Nephron (organoid): Measurements from ENCODE around the gene NEU2.
"Not testable (repeated sequence)": the region's sequence is repeated elsewhere in the genome, so short reads cannot be mapped to it uniquely, and the experiment has no call there.

Experiments
- H3K27ac Mint-ChIP-seq, 3 experiments: 2 replicates each; pipeline ENCODE4 v1.8.0; 2020; ENCODE audit warnings: mixed read lengths in 3 of 3, mild to moderate bottlenecking in 2 of 3, moderate library complexity in 1 of 3
- H3K27me3 Mint-ChIP-seq: 2 replicates; pipeline ENCODE4 v1.8.0; 2021; ENCODE audit warnings: low read depth, mild to moderate bottlenecking, moderate library complexity, mixed read lengths
- H3K36me3 Mint-ChIP-seq: 2 replicates; pipeline ENCODE4 v1.8.0; 2020; ENCODE audit warnings: low read depth, mixed read lengths
- H3K4me1 Mint-ChIP-seq: 2 replicates; pipeline ENCODE4 v1.8.0; 2020; ENCODE audit warnings: mixed read lengths
- H3K4me3 Mint-ChIP-seq, 3 experiments: 2 replicates each; pipeline ENCODE4 v1.8.0; 2020; ENCODE audit warnings: mild to moderate bottlenecking in 3 of 3, mixed read lengths in 3 of 3, moderate library complexity in 2 of 3
- H3K9me3 Mint-ChIP-seq: 2 replicates; pipeline ENCODE4 v1.8.0; 2020; ENCODE audit warnings: mixed read lengths
- TF ChIP-seq, protein P1 (sequence below), 3 experiments: fragments of 200-600 bp; sonication (generic); IDR thresholded peaks; one replicate each; pipeline ENCODE4 v1.5.0; 2021; ENCODE audit warnings: antibody characterized with exemption in 3 of 3; ENCODE audit not compliant: unreplicated experiment in 3 of 3

The NEU2 gene

DNA sequence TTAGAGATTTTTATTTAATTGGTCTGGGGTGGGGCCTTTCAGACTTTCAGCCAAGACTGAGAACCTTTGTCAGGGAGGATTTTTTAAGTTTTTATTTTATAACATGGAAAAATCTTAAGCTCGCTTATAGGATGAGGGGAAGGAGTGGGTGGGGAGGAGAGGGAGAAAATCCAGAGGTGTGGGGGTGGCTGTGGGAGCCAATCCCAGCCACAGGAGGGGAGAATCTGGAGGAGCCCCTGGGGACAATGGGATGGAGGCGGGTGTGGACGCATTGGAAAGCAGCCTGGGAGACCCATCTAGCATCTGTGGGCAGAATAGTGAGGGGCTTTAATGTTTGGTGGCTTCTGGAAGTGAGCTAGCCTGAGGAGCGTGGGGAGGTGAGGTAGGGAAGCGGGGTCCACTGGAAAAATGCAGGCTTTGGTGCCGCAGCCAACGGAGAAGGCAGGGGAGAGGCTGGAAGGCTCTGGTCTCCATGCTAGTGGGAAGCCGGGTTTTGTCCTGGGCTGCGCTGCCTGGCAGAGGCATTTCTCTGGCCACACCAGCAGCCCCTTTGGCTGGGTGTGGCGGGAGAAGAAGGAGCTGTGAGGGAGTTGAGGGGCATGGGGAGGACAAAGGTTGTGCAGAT, 16.2 kb downstream of the NEU2 start:
- TF ChIP-seq, protein P1, sequence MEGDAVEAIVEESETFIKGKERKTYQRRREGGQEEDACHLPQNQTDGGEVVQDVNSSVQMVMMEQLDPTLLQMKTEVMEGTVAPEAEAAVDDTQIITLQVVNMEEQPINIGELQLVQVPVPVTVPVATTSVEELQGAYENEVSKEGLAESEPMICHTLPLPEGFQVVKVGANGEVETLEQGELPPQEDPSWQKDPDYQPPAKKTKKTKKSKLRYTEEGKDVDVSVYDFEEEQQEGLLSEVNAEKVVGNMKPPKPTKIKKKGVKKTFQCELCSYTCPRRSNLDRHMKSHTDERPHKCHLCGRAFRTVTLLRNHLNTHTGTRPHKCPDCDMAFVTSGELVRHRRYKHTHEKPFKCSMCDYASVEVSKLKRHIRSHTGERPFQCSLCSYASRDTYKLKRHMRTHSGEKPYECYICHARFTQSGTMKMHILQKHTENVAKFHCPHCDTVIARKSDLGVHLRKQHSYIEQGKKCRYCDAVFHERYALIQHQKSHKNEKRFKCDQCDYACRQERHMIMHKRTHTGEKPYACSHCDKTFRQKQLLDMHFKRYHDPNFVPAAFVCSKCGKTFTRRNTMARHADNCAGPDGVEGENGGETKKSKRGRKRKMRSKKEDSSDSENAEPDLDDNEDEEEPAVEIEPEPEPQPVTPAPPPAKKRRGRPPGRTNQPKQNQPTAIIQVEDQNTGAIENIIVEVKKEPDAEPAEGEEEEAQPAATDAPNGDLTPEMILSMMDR (IDR thresholded peaks at IDR 0.05; ENCODE audit: unreplicated experiment in 3 of 3) = no peak

DNA sequence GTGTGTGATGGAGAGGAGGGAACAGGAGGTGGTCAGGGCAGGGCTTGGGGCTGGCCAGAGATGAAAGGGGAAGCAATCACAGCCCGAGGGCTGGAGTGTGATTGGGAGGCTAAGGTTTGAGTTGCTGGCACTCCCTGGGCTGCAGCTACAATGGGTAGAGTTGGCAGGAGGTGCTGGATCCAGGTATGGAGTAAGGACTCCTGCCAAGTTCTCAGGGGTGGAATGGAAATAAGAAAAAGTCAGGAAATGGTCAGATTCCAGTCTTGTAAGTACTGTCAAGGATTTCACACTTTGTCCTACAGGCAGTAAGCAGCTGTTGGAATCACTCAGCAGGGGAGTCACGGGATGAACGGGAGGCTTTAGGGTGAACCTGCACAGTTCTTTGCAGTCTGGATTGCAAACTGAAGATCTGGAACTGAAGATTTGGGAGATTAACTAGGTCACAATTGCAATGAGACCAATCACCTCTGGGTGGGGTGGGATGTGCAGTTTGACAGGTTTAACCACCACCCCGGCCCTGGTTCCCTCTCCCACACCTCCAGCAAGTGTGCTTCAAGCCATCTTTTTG, 16.8 kb downstream of the NEU2 start:
- Mint-ChIP-seq H3K4me1 (peaks cover 21% of the 10 kb centered on the region), H3K27ac (peak overlapping the region in 2 of 3 experiments; percentile 16 to 48), H3K27me3 (peaks cover 30% of the 10 kb centered on the region), H3K9me3 (no peaks in the 10 kb centered on the region), H3K36me3 (no peaks in the 10 kb centered on the region), H3K4me3 (no peak overlapping the region)
- TF ChIP-seq, protein P1 (IDR thresholded peaks at IDR 0.05; ENCODE audit: unreplicated experiment in 3 of 3) = no peak

More for the DNA sequence above, 16.2 kb downstream of the NEU2 start:
- H3K27me3 Mint-ChIP-seq = peaks cover 26% of the 10 kb centered on the region
- H3K4me3 Mint-ChIP-seq = no peak overlapping the region
- H3K36me3 Mint-ChIP-seq = no peaks in the 10 kb centered on the region
- H3K9me3 Mint-ChIP-seq = no peaks in the 10 kb centered on the region
- H3K4me1 Mint-ChIP-seq = peaks cover 26% of the 10 kb centered on the region
- peak overlapping the region in 1 of 3 experiments; percentile 48 for H3K27ac Mint-ChIP-seq

DNA sequence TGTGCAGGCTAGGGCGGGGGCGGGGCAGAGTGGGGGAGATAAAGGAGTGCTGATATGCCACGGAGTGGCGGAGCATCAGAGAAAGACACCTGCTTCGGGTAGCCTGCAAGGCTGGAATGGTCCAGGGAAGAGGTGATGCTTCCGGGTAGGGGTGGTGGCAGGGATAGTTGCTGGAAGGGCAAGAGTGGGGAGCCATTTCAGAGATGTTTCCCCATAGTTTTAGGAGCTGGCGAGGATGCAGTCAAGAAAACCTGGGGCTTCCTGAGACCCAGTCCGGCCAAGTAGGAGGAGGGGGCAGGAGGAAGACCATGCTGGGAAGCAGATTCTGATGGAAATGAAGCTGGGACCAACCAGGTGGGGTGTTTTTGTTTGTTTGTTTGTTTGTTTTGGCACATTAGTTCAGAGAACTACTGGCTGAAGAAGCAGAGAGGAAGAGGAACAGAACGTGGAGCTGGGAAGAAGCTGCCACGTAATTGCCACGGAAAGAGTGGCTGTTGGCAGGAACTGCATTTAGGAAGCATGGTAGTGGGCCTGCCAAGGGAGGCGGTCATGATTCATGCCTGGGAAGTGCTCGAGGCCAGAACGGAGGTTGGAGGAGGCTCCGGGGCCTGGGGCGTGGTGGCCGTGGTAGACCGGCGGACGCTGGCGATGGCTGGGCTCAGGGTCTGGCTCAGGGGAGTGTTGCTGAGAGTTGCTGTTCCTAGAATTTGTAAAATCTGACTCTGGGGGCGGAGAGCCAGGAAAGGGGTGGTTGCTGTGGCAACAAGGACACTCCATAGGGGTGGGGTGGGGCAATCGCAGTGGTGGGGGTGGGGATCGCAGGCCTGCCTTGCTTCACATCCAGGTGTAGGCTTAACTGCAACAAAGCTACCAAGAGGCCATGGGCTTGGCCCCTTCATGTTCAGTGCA, 19.0 kb downstream of the NEU2 start:
- peaks cover 21% of the 10 kb centered on the region for H3K4me1 Mint-ChIP-seq
- peaks cover 35% of the 10 kb centered on the region for H3K27me3 Mint-ChIP-seq
- TF ChIP-seq, protein P1 (IDR thresholded peaks at IDR 0.05; ENCODE audit: unreplicated experiment in 3 of 3) = no peak
- H3K4me3 Mint-ChIP-seq = no peak overlapping the region
- H3K36me3 Mint-ChIP-seq = no peaks in the 10 kb centered on the region
- no peaks in the 10 kb centered on the region for H3K9me3 Mint-ChIP-seq
- no peak overlapping the region for H3K27ac Mint-ChIP-seq

DNA sequence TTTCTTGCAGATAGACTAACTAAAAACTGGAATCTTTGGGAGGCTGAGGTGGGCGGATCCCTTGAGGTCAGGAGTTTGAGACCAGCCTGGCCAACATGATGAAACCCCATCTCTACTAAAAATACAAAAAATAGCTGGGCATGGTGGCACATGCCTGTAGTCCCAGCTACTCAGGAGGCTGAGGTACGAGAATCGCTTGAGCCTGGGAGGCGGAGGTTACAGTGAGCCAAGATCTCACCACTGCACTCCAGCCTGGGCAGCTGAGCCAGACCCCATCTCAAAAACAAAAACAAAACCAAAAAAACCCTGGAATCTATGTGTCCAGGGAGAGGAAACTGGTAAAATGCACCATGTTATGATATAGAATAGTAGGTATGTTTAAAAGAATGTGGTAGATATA, 20.0 kb downstream of the NEU2 start:
- H3K36me3 Mint-ChIP-seq, H3K4me3 Mint-ChIP-seq, H3K27ac Mint-ChIP-seq, H3K9me3 Mint-ChIP-seq: not testable (repeated sequence)
- H3K4me1 Mint-ChIP-seq = peaks cover 21% of the 10 kb centered on the region
- peaks cover 38% of the 10 kb centered on the region for H3K27me3 Mint-ChIP-seq

DNA sequence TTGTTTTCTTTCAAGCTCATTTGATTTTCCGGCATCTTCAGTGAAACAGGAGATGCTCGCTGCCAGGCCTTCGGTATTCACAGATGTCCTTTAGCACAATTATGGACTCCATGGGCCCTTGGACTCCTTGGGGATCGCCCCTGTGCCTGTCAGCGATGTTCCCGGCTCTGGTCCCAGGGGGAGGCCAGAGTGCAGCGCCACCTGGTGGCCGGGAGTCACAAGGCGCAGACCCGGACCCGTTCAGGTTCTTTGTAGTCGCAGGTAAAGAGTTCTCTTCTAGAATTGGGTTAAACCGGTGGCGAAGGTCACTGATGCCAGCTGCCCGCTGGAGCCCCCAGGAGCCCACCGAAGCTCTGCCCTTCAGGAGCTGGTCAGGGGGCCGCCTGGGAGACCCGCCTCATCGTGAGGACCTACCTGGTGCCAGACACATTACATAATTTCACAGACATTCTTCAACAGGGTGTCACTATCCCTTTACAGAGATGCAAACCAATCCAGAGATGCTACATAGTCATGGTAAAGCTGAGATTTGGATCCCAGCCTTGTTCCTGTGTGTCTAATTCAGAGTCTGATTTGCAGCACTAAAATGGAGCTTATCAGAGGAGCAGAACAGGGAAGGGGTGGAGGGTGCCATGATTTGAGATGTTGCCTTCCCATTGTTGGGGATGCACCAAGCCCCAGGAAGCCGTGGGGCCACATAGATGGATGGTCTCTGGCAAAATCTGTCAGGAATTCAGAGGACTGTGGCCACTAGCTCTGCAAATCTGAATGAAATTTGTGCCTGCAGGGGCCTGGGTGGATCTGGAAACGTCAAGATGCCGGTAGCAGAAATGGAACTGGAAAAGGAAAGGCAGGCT, 21.7 kb downstream of the NEU2 start:
- H3K36me3 Mint-ChIP-seq = no peaks in the 10 kb centered on the region

More for the DNA sequence above, 21.7 kb downstream of the NEU2 start:
- no peak overlapping the region for H3K27ac Mint-ChIP-seq
- peaks cover 9% of the 10 kb centered on the region for H3K4me1 Mint-ChIP-seq
- peaks cover 36% of the 10 kb centered on the region for H3K27me3 Mint-ChIP-seq
- TF ChIP-seq, protein P1 (IDR thresholded peaks at IDR 0.05; ENCODE audit: unreplicated experiment in 3 of 3) = peak; percentile 76 to 85 (median 79)
- no peak overlapping the region for H3K4me3 Mint-ChIP-seq
- no peaks in the 10 kb centered on the region for H3K9me3 Mint-ChIP-seq
